Neuron (in vitro differentiated cells): ENCODE measurements around the gene UNC5B.

Experiments used
- H2AFZ ChIP-seq: one replicate; pipeline ENCODE4 v1.6.1; 2013; ENCODE audit warnings: low read depth, mild to moderate bottlenecking, inconsistent platforms, low read length, moderate library complexity
- H3K27me3 ChIP-seq: one replicate; pipeline ENCODE4 v1.6.1; 2013; ENCODE audit warnings: low read length; ENCODE audit not compliant: insufficient read depth
- H3K36me3 ChIP-seq: one replicate; pipeline ENCODE4 v1.6.1; 2013; ENCODE audit warnings: low read length; ENCODE audit not compliant: insufficient read depth
- H3K4me1 ChIP-seq: one replicate; pipeline ENCODE4 v1.6.1; 2013; ENCODE audit warnings: low read length; ENCODE audit not compliant: insufficient read depth
- H3K4me3 ChIP-seq: 2 replicates; pipeline ENCODE4 v1.5.1; 2013; ENCODE audit warnings: mild to moderate bottlenecking, low read length, moderate library complexity
- H3K9me3 ChIP-seq: one replicate; pipeline ENCODE4 v1.6.1; 2013; ENCODE audit warnings: low read length

UNC5B gene

GRCh38 chr10:71280216-71280615, 67.8 kb downstream of the UNC5B start:
- Histone ChIP-seq H3K27me3 (no peaks in the 10 kb centered on the region), H3K4me1 (no peaks in the 10 kb centered on the region), H3K36me3 (no peaks in the 10 kb centered on the region), H3K9me3 (no peaks in the 10 kb centered on the region), H2AFZ (no peak overlapping the region), H3K4me3 (no peak overlapping the region)

DNA sequence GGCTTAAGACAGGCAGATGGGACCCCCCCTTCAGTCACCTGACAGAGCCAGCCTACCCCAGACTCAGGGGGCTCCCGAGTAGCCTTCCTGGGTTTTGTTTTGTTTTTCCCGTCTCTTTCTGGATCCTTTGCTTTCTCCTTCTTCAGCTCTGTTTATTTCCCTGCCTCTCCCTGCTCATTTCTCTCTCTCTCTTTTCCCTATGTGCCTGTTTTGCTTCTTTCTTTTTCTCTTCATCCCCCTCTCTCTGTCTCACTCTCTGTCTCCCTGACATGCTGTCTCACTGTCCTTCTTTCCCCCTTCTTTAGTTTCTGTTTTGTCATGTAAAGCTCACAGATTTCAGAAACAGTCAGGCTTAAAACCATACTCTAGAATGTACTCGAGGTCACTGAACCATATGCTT, 68.5 kb downstream of the UNC5B start:
- Histone ChIP-seq H3K36me3 (no peaks in the 10 kb centered on the region), H3K27me3 (no peaks in the 10 kb centered on the region), H3K9me3 (no peaks in the 10 kb centered on the region)

GRCh38 chr10:71281646-71282322, 69.4 kb downstream of the UNC5B start:
- H3K4me3 ChIP-seq, result no peak overlapping the region
- no peaks in the 10 kb centered on the region for H3K9me3 ChIP-seq
- no peaks in the 10 kb centered on the region for H3K4me1 ChIP-seq
- no peak overlapping the region for H2AFZ ChIP-seq
- H3K36me3 ChIP-seq, result no peaks in the 10 kb centered on the region
- no peaks in the 10 kb centered on the region for H3K27me3 ChIP-seq

More for the DNA sequence above, 68.5 kb downstream of the UNC5B start:
- Histone ChIP-seq H3K4me1 (no peaks in the 10 kb centered on the region), H3K4me3 (no peak overlapping the region), H2AFZ (no peak overlapping the region)

GRCh38 chr10:71282323-71282680, 69.9 kb downstream of the UNC5B start:
- Histone ChIP-seq H3K4me1 (no peaks in the 10 kb centered on the region), H3K36me3 (no peaks in the 10 kb centered on the region), H3K9me3 (no peaks in the 10 kb centered on the region), H3K27me3 (no peaks in the 10 kb centered on the region), H2AFZ (no peak overlapping the region), H3K4me3 (no peak overlapping the region)

GRCh38 chr10:71283410-71283809, 71.0 kb downstream of the UNC5B start:
- peaks cover 2% of the 10 kb centered on the region for H3K27me3 ChIP-seq
- no peaks in the 10 kb centered on the region for H3K4me1 ChIP-seq
- no peaks in the 10 kb centered on the region for H3K36me3 ChIP-seq
- no peak overlapping the region for H2AFZ ChIP-seq
- H3K9me3 ChIP-seq, result no peaks in the 10 kb centered on the region
- no peak overlapping the region for H3K4me3 ChIP-seq

DNA sequence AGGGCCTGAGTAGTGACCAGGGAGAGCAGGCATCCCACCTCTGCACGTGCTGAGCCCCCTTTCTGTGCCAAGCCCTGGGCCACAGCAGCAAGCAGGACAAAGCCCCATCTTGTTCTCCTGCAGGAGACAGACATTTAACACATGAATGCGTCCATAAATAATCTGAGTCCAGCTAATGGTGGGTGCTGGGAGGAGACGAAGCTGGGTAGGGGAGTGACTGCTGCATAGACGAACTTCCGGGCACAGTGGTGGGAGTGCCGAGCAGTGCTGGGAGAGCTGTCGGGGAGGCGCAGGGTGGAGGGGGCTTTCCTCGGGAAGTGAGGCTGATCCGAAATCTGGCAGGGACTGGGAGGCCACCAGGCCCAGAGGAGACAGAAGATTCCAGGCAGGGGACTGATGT, 71.5 kb downstream of the UNC5B start:
- Histone ChIP-seq H3K9me3 (no peaks in the 10 kb centered on the region), H3K36me3 (no peaks in the 10 kb centered on the region), H3K4me3 (no peak overlapping the region), H3K4me1 (no peaks in the 10 kb centered on the region), H2AFZ (no peak overlapping the region), H3K27me3 (peaks cover 3% of the 10 kb centered on the region)

DNA sequence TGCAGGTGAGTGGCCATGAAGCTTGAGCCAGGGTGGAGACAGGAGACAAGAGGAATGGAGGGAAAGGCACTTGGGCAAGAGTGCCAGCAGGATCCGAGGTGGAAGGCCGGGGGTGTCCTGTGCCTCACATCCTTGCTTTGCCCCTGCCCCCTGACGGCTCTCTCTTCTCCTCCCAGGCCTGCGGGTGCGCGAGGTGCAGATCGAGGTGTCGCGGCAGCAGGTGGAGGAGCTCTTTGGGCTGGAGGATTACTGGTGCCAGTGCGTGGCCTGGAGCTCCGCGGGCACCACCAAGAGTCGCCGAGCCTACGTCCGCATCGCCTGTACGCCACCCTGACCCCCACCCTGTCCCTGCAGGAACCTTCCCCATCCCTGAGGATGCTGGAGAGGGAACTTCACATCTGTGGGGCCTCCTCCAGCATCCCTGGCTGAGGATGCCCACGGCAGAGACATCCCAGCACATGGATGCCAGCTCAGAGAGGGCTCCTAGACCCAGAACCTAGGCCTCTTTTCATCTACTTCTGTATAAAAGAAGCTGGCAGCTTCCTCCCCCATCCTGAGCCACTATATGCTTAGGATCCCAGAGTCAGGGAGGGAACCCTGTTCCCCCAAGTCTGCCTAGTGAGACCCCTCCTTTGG, 72.3 kb downstream of the UNC5B start:
- no peaks in the 10 kb centered on the region for H3K36me3 ChIP-seq
- H3K4me3 ChIP-seq, result no peak overlapping the region
- no peak overlapping the region for H2AFZ ChIP-seq
- no peaks in the 10 kb centered on the region for H3K4me1 ChIP-seq
- H3K9me3 ChIP-seq, result no peaks in the 10 kb centered on the region
- peaks cover 3% of the 10 kb centered on the region for H3K27me3 ChIP-seq

DNA sequence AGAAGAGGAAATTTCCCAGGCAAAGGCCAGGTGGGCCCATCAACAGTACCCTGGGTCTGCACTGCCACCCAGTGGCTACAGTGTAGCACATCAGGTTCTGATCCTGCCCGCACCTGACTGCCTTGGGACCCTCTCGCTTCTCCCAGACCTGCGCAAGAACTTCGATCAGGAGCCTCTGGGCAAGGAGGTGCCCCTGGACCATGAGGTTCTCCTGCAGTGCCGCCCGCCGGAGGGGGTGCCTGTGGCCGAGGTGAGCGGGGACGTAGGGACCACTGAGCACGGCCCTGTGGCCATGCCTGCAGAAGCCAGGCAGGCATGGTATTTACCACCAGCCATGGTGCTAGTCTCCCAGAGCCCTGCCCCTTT, 72.8 kb downstream of the UNC5B start:
- Histone ChIP-seq H2AFZ (no peak overlapping the region), H3K36me3 (no peaks in the 10 kb centered on the region), H3K4me1 (no peaks in the 10 kb centered on the region), H3K4me3 (no peak overlapping the region), H3K9me3 (no peaks in the 10 kb centered on the region), H3K27me3 (peaks cover 3% of the 10 kb centered on the region)

GRCh38 chr10:71285986-71286385, 73.6 kb downstream of the UNC5B start:
- no peak overlapping the region for H3K4me3 ChIP-seq
- no peaks in the 10 kb centered on the region for H3K4me1 ChIP-seq
- H3K9me3 ChIP-seq, result no peaks in the 10 kb centered on the region
- H2AFZ ChIP-seq, result no peak overlapping the region
- H3K36me3 ChIP-seq, result no peaks in the 10 kb centered on the region
- peaks cover 3% of the 10 kb centered on the region for H3K27me3 ChIP-seq

GRCh38 chr10:71286521-71287294, 74.3 kb downstream of the UNC5B start:
- Histone ChIP-seq H3K4me3 (no peak overlapping the region), H3K9me3 (no peaks in the 10 kb centered on the region), H3K4me1 (no peaks in the 10 kb centered on the region), H3K36me3 (no peaks in the 10 kb centered on the region), H3K27me3 (peaks cover 3% of the 10 kb centered on the region), H2AFZ (no peak overlapping the region)

- H3K27me3 ChIP-seq, result peaks cover 3% of the 10 kb centered on the region
- H3K9me3 ChIP-seq, result no peaks in the 10 kb centered on the region
- no peak overlapping the region for H3K4me3 ChIP-seq
- H2AFZ ChIP-seq, result no peak overlapping the region
- H3K4me1 ChIP-seq, result no peaks in the 10 kb centered on the region
- H3K36me3 ChIP-seq, result no peaks in the 10 kb centered on the region
Observed at GRCh38 chr10:71287456-71287855, 75.1 kb downstream of the UNC5B start.

- H3K9me3 ChIP-seq, result no peaks in the 10 kb centered on the region
- H3K4me3 ChIP-seq, result no peak overlapping the region
- H3K27me3 ChIP-seq, result peaks cover 3% of the 10 kb centered on the region
- H3K4me1 ChIP-seq, result no peaks in the 10 kb centered on the region
- no peak overlapping the region for H2AFZ ChIP-seq
- no peaks in the 10 kb centered on the region for H3K36me3 ChIP-seq
Observed at GRCh38 chr10:71288461-71288860, 76.1 kb downstream of the UNC5B start.

GRCh38 chr10:71289421-71290130, 77.2 kb downstream of the UNC5B start:
- Histone ChIP-seq H3K36me3 (no peaks in the 10 kb centered on the region), H3K4me1 (no peaks in the 10 kb centered on the region), H3K9me3 (no peaks in the 10 kb centered on the region), H2AFZ (no peak overlapping the region), H3K27me3 (peaks cover 5% of the 10 kb centered on the region), H3K4me3 (no peak overlapping the region)
